Measurements from ENCODE around the gene FAM170B.

GRCh38 chr10:49151481-49151880 is 17.7 kb upstream of the FAM170B start:
- TF ChIP-seq, protein P1, sequence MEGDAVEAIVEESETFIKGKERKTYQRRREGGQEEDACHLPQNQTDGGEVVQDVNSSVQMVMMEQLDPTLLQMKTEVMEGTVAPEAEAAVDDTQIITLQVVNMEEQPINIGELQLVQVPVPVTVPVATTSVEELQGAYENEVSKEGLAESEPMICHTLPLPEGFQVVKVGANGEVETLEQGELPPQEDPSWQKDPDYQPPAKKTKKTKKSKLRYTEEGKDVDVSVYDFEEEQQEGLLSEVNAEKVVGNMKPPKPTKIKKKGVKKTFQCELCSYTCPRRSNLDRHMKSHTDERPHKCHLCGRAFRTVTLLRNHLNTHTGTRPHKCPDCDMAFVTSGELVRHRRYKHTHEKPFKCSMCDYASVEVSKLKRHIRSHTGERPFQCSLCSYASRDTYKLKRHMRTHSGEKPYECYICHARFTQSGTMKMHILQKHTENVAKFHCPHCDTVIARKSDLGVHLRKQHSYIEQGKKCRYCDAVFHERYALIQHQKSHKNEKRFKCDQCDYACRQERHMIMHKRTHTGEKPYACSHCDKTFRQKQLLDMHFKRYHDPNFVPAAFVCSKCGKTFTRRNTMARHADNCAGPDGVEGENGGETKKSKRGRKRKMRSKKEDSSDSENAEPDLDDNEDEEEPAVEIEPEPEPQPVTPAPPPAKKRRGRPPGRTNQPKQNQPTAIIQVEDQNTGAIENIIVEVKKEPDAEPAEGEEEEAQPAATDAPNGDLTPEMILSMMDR (IDR thresholded peaks at IDR 0.05; ENCODE audit: extremely low read depth in 1 of 2, insufficient read depth in 1 of 2, low read depth in 1 of 2, low read length in 2 of 2), result no peak
- TF ChIP-seq POLR2A (IDR thresholded peaks at IDR 0.05; ENCODE audit: low read depth, low read length), result no peak
- no peak for TF ChIP-seq MYC (IDR thresholded peaks at IDR 0.05; ENCODE audit: low read depth, low read length)
- no peak for TF ChIP-seq JUN (IDR thresholded peaks at IDR 0.05; ENCODE audit: borderline replicate concordance, insufficient read depth, insufficient read length, low read depth)
- no peak for TF ChIP-seq EZH2 (IDR thresholded peaks at IDR 0.05; ENCODE audit: borderline replicate concordance, low read depth, low read length, severe bottlenecking)
- no peak for TF ChIP-seq GATA2 (IDR thresholded peaks at IDR 0.05; ENCODE audit: insufficient read depth, insufficient read length, low read depth, low read length)
- no peak for TF ChIP-seq POLR2AphosphoS5 (IDR thresholded peaks at IDR 0.05; ENCODE audit: insufficient read depth, low read depth, low read length)
- no peak for TF ChIP-seq FOS (IDR thresholded peaks at IDR 0.05; ENCODE audit: borderline replicate concordance, insufficient read depth, low read length)
- no peak for TF ChIP-seq MAX (IDR thresholded peaks at IDR 0.05; ENCODE audit: insufficient read depth, insufficient read length)

All from endothelial cell of umbilical vein (primary cell).